GM19324 (cell line): Measurements from ENCODE around the gene VEPH1.
A peak's percentile ranks its signal among the peaks of the same experiment; 100 is the strongest.

Experiments used
- ATAC-seq: cut with Tn5 transposase; IDR thresholded peaks from one replicate; pipeline ENCODE4 v1.9.1; 2021; ENCODE audit warnings: mild to moderate bottlenecking, moderate library complexity; ENCODE audit not compliant: unreplicated experiment, low FRiP score

VEPH1 gene

DNA sequence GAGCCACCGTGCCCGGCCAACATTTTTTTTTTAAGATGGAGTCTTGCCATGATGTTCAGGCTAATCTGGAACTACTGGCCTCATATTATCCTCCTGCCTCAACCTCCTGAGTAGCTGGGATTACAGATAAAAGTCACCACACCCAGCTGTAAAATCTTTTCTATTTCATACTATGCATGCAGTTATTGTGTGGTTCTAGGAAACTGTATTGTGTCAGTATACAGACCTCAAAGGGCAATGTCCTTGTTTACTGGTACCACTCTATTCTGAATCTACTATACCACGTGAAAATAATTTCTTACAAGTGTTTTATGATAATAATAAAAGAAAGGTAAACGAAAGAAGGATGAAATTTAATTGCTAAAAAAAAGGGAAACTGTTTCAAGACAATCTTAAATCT lies 190.0 kb downstream of the VEPH1 start:
- no peak for ATAC-seq

DNA sequence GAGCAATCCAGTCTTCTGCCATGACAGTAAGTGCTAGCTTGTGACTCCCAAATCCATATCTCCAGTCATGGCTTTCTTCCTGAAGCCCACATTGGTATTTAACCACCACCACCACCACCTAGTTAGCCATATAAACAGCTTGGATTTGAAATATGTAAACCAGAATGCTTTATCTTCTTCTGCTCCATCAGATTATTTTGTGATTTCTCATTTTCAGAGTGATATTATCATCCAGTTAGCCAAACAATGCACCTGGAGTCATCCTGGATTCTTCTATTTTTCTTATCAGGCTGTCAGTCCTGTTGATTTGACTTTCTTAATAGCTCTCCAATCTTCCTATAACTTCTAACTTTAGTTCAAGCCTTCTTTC lies 190.9 kb downstream of the VEPH1 start:
- no peak for ATAC-seq

DNA sequence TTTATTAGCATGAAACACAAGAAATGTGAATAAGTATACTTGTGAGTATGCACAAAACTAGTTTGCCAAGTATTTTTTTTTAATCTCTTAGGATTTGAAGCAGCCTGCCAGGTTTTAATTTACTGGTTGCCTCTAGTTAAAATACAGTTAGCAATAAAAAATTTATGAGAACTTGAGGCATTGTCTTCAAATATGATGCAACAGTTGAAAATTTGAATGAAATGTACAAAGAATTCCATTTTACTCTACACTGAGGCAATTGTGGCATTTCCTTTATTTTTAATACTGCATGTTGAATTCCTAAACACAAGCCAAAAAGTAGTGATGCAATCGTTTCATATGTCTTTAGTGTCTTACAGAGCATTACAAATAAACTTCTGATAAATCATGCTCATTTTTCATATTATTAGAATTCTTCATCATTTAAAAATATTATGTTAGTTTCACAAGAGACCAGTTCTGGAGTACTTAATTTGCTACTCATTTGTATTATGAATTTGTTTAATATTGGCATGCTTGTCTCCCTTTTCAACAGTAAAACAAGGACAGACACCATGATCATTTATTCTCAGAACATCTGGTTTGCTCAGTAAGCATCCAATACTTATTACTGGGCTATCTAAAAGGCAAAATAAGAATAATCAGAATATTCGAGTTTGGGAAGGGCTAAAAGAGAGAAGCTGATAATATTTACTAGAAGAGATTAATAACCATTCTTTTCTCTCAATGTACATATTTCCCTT lies 191.4 kb downstream of the VEPH1 start:
- no peak for ATAC-seq

DNA sequence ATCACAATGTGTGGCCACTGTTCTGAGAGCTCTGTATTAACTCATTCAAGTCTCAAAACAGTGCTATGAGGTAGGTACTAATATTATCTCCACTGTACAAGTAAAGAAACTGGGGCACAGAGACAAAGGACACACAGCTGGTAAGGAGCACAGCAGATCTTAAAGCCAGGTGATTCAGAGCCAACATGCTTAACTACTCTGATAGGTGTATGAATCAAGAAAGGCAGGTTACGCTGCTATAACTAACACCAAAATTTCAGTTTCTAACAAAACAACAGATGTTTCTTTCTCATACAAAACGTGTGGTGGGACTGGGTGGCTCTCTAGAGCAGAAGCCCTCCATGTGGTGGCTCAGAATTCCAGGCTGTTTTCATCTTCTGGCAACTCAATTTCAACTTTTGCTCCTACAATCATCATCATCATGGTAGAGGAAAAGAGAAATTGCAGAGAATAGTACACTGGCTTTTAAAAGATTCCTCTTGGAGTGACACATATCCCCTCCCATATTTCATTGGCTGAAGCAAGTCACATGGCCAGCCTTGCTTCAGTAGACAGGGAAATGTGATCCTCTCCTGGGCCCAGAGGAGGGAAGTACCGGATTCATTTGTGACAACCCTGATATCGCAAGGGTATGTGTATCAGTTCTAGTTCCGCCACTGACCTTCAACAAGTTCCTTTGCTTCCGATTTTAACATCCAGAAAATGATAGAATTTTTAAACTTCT lies 192.7 kb downstream of the VEPH1 start:
- peak; percentile 51 for ATAC-seq

DNA sequence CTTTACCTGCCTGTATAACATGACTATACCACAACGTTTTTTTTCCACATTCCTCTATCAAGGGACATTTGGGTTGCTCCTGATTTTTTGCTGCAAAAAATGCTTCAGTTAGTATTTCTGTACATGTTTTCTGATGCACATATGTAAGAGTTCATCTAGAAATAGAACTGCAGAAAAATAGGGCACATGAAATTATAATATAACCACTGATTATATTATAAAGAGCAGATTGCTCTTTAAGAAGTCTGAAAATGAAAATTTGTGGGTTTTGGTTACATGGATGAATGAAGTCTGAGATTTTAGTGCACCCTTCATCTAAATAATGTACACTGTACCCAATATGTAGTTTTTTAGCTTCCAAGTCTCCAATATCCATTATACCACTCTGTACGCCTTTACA lies 196.7 kb downstream of the VEPH1 start:
- no peak for ATAC-seq

DNA sequence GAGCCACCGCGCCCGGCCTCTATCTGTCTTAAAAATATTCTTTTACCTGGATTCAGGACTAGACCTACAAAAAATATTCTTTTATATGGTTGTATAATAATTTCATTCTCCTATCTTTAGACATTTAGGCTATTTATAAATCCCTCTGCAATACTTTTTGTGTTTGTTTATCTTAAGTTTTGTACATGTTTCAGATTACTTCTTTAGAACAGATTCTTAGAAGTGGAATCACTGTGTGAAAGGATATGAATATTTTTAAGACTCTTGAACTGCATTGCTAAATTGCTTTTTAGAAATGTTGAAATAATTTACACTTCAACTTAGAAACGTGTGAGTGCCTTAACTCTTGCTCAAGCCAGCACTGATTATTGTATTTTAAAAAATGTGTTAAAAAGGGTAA lies 197.8 kb downstream of the VEPH1 start:
- ATAC-seq: no peak

DNA sequence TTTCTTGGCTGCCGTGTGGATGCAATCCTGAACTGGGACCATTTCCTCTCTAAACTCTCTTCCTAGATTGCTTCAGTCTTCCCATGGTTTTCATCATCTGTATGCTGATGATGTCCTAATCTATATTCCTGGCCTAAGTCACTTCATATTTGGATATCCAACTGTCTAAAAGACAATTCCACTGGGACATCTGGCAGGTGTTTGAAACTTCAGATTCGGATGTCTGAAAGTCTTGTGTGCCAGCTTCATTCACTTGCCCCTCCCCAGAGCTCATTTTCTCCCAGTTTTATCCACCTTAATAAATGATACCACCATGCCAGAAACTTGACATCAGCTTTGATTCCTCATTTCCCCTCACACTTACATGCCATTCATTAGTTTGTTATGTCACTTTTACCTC lies 201.5 kb downstream of the VEPH1 start:
- no peak for ATAC-seq

DNA sequence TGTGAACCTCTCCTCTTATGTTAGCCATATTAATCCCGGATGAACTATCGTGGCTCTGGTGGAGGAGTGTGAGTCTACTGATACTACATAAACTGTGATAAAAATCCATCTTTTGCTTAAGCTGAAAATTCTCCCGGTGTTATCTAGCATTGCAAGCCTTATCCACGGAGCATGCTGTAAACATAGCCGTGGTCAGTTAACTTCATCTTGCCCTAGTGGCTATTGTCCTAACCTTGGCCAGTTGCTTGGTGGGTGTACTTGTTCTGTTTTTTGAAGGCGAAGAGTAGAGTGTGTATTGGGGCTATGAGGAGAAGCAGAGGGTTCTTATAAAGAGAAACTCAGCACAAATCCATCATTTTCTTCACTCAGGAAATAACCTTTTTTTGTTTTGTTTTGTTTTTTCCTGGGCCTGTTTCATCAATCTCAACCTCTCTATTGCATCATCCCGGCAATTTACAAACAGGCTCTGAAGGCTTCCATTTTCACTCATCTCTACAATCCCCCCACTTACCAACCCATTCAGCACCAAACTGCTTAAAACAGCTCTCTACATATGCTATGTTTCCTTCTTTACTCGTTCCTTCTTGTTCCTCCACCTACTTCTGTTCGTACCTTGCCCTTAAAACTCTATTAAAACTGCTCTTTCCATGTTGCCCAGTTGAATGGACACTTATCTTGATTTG lies 202.1 kb downstream of the VEPH1 start:
- ATAC-seq: no peak

DNA sequence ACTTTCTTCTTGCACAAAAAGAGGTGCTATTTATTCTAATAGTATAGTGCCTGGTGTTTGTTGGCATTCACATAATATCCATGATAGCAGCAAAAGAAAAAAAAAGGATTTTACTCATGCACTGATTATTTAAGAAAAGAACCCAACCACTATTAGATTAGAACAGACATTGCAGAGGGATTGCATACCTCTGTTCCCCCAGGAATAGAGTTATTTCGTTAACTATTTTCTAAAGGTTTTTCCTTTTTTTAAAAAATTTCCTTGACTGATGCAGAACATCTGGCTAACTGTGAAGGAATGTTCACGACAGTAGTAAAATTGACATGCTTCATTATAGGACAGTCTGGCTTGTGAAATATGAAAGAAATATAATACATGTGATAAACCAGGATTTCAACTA lies 203.1 kb downstream of the VEPH1 start:
- no peak for ATAC-seq

DNA sequence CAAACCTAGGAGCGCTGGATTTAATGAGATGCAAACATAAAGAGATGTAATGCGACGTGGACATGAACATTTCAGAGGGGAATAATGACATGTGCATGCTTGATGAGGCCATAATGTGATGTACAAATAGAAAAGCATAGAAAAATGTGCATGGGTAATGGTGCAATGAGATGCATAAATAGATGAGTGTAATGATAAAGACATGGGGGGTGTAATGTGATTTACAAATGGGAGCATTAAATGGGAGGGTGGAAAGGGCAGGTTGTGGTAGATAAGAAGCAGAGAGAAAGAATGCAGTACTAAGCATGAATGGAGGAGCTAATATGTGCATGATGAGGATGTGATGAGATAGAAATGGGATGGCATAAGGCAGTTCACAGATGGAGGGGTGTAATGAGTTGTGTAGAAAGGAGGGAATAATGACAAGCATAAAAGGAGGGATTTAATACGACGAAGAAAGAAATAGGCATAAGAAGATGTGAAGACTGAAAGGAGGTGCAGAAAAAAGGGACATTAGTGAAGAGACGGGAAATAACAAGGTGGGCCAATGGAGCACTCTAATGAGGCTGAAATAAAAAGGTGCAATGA lies 205.8 kb downstream of the VEPH1 start:
- no peak for ATAC-seq

DNA sequence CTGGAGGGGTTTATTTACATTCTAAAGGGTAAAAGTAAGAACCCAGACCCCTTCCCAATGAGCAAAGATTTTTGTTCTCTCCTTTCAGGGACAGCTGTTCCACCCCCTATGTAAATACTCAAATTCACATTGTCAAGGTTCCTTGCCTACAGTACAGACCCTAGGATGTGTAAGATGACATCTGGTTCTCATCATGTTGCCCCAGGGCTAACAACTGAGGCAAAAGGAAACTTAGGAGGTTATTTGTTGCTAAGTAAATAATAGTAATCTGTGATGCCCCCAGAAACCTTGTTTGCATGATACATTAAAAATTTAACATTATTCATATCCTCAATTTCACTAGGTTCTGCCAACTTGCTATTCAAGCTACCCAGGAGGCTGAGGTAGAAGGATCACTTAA lies 208.3 kb downstream of the VEPH1 start:
- no peak for ATAC-seq

DNA sequence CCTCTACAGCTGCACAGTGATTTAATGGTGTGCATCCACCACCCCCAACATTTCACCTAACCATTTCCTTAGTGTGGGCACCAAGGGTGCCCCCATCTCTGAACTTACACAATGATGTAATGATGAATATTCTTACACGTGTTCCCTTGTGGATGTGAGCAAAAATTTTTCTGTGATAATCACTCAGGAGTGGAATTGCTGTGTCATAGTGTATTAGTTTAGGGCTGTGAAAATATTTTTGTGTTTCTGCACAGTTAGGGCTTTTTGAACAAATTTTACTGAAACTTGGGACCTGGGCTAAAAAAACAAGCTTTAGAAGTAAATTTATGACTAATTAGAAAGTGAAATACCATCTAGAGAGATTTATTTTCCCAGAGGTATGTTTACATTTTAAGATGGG lies 208.7 kb downstream of the VEPH1 start:
- no peak for ATAC-seq

DNA sequence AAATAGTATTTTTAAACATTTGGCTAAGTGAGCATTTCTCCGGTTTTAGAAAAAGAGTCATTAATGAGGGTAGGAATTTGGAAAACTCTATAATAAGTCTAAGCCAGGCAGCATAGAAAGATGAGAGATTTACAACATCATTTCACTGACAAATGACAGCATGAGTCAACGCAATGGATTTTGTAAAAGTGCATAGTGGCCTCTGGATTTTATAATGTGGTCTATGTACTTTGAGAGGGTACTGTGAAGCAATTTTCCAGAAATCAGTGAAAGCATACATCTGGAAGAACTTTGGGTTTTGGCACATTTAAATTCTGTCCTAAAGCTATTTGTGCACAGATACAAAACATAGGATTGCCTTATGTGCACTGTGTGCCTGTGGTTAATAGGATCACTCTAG lies 212.4 kb downstream of the VEPH1 start:
- ATAC-seq: no peak

DNA sequence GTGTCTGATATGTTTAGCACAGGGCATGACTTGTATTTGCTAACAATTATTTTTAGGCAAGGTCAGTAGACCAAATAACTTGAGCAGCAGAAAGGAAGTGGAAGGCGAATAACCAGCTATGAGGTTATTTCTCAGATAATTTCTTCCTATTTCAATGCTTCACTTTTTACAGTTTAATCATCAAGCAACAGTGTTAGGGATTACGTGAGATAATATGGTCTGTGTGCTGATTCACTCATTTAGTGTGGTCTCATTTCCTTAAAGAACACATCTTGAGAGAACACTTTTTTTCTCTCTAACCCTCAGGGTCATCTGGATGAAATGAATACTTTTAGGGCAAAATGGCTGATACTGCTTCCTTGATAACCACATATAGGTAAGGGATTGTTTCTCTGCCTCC lies 217.2 kb downstream of the VEPH1 start:
- ATAC-seq: no peak

DNA sequence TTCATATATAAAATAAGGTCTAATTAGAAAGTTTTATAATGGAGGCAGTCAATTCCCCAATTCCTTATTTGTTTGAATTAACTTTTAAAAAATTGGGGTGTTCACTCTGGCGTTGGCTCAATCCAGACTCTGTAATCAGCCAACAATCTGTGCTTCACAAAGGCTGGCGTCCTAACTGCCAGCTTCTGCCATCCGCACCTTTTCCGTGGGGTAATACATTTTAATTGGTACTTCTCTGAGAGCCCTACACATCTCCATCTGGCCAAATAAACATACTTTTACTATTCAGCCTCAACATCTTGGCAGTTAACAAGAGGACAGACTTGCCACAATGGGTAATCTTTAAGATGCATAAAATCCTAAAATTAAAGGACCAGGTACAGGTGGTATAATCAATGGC lies 218.1 kb downstream of the VEPH1 start:
- no peak for ATAC-seq

DNA sequence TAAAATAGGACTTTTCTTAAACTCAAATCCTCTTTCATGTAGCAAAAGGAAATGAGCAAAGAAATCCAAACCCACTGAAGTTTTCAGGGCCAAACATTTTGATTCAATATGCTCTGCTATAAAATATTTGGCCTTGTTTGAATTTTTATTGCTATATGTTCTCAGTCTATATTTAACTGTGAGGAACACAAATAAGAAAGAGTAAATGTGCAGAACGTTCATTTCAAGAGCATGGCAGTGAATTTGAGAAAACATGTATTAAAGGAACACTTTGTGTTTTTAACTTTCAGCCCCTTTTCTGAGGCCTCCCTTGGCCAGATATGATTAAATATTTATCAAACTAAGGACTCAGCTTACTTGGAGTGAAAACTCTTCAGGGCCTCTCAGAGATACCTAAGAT lies 218.5 kb downstream of the VEPH1 start:
- no peak for ATAC-seq

DNA sequence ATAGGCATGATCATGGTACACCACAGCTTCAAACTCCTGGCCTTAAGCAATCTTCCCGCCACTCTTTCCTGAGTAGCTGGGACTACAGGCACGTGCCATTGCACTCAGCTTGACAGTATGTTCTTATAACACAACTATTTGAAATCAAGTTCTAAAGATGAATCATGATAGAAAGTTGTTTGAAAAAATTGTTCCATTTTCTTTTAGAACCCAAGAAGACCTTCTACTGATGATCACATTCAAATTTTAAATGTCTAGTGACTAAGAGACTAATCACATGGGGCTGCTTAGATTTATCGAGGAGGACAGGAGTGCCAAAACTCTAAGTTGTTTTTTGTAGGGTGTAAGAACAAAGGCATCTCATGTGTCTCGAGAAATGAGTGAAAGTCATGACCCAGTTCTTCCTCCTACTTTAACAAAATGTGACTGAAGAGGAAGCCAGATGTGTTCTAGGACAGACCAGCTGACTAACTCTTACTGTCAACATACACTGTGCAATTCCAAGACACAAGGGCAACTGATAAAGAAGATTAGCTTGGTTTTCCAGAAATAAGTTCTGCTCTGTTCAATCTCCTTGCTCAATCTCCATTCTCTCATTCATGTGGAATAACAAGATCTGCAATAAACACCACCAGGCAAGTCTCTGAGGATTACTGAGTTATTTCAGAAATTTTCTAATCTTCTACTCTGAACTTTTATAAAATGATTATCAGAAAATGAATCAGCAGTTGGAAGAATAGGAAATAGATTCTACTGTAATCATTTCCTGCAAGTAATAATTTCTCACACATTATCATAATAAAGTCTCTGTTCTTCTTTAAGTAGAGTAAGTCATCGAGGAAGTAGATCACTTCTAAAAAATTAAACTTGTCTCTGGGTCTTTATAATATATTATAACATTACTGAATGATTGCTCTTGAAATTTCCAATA lies 220.7 kb downstream of the VEPH1 start:
- no peak for ATAC-seq

DNA sequence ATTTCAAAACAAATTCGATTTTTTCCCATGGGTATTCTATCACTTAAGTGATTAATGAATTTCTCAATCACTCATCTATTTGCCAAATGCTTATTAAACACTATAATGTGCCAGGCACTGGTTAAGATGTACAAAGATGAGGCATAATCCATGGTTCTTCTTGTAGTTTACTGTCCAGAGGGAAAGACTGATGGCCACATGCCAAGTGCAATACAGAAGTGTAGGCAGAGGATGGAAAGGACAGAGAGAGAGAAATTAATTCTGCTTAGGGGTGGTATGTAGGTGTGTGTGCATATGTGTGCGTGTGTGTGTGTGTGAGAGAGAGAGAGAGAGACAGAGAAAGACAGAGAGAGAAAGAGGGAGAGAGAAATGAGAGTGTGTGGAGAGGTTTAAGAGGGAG lies 222.4 kb downstream of the VEPH1 start:
- no peak for ATAC-seq

DNA sequence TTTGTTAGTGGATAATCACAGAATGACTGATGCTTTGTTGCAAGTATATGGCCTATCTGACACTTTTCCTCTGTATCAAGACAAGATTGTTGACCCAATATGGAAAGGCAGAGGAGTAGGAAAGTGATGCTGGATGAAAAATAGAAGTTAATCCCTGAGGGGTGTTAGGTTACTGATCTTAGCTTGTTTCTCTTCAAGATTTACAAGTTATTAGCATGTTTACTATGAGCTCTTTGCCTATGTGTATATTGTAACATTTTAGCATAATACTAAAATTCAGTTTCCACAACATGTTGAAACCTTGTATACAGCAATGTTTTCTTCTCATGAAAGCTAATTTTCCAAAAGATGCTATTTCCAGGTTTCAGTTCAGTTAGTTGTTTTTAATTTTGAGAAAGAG lies 222.9 kb downstream of the VEPH1 start:
- ATAC-seq: no peak

DNA sequence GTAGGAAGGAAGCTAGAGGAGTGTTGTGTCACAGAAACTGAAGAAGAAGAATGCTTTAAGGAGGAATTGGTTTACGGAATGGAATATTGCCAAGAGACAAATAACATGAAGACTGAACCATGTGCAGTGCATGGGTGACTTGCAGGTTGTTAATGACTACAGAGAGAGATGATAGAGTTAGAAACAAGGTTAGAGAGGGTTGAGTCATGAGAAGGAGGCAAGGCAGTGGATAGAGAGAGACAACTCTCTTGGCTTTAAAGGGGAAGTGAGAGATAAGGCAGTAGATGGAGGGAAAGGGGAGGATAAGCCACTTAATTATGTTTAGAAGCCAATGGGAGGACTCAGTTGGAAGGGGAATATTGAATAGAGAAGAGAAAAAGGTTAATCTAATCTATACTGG lies 224.0 kb downstream of the VEPH1 start:
- no peak for ATAC-seq
